NCI-H82 treated with DMSO at 0.1 percent for 48 hours (cell line): ENCODE results near the gene VAV2.

Experiments used
- DNase-seq: peaks from one replicate; lab custom pipeline; 2025; ENCODE audit not compliant: unreplicated experiment; lab: John Stamatoyannopoulos, UW

Gene VAV2, protein sequence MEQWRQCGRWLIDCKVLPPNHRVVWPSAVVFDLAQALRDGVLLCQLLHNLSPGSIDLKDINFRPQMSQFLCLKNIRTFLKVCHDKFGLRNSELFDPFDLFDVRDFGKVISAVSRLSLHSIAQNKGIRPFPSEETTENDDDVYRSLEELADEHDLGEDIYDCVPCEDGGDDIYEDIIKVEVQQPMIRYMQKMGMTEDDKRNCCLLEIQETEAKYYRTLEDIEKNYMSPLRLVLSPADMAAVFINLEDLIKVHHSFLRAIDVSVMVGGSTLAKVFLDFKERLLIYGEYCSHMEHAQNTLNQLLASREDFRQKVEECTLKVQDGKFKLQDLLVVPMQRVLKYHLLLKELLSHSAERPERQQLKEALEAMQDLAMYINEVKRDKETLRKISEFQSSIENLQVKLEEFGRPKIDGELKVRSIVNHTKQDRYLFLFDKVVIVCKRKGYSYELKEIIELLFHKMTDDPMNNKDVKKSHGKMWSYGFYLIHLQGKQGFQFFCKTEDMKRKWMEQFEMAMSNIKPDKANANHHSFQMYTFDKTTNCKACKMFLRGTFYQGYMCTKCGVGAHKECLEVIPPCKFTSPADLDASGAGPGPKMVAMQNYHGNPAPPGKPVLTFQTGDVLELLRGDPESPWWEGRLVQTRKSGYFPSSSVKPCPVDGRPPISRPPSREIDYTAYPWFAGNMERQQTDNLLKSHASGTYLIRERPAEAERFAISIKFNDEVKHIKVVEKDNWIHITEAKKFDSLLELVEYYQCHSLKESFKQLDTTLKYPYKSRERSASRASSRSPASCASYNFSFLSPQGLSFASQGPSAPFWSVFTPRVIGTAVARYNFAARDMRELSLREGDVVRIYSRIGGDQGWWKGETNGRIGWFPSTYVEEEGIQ

DNA sequence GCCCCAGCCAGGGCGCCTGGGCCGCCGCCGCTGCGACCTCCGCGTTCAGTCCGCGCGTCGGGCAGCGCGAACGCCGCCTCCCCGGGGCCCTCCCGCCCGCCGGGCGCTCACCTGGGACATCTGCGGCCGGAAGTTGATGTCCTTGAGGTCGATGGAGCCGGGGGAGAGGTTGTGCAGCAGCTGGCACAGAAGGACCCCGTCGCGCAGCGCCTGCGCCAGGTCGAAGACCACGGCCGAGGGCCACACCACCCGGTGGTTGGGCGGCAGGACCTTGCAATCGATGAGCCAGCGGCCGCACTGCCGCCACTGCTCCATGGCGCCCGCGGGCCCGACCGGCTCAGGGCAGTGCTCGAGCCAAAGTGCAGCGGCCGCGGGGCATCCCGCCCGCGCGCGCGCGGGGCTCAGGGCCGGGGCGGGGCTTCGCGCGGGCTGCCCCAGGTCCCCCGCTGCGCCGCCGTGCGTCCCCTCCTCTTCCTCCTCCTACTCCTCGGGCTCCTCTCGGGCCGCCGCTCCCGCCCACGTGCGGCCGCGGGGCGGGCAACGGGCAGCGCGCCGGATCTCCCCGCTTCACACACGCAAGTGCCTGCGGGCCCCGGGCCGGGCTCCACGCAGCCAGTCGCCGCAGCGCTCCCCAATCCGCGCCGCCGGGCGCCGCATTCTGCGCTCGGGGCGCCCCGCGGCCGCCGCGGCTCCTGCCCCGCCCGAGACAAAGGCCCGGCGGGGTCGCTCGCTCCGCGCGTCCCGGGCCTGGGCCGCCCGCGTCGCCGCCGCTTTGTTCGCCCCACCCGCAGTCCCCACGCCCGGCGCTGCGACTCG is at the start of gene VAV2:
Gene VAV2 (minus strand): TSS at position 361 of the 816 bp plus-strand sequence. CDS start 46 bp downstream, at position 315.
- DNase-seq, result no peak

DNA sequence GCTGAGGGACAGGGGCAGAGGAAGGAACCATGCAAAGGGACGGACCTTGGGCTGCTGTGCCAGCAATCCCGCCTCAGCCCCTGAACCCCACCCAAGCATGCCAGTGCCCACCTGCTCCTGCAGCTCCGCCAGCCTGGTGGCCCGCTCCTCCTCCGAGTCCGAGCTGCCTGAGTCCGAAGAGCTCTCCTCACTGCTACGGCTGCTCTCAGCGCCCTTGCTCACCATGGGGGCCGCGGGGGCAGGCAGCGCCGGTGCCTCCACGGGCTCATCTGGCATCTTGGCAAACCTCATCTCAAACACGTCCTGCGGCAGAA is 49.5 kb upstream of the VAV2 start:
- DNase-seq, result no peak

DNA sequence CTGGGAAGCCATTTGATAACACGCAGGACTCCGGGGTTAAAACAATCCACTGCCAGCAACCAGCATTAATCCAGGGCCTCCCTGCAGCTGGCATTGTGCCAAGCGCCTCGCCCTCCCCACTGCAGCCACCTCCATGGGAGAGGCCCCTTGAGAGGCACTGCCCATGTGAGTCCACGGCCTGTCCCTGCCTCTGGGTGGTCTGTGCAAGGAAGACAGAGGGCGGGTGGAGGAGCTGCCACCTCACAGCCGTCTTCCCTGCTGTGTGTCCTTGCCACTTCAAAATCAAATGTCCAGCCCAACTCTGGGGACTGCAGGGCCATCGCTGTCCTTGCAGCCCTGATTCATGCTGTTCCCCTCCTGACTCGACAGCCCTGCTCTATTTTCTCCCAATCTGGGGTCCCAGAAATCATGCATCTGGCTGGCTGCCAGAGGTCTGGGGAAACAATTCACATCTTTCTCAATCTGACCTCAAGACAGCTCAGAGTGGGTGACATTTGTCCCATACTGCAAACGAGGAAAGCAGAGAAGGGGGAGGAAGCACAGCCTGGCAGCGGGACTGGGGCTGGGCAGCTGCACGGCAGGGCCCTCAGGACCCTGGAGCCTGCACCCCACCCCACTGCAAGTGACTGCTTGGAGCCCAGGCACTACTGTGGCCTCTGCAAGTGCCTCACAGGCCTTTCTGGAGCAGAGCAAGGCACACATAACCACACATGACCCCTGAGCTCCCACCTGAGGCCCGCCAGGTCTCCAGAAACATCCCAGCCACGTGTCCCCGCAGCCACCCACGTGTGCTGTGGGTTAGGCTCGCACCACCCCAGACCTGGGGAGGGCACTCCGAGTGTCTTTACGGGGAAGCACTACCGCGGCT is 48.9 kb upstream of the VAV2 start:
- DNase-seq, result no peak

DNA sequence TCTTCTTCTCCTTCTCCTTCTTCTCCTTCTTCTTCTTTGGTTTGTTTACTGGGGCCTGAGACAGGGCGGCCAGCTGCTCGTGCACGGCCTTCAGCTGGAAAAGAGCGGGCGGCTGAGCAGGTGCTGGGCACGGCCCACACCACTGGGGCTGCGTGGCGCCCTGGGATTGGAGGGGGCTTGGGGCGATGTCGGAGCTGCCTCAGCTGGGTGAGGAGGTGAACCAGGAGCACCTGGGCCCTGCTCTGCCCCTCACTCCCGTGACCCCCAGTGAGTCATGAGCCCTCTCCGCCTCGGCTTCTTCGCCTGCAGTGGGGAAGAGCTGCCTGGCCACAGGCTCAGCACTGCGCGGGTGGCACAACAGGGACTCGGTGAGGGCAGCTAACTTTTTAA is 48.0 kb upstream of the VAV2 start:
- no peak for DNase-seq

DNA sequence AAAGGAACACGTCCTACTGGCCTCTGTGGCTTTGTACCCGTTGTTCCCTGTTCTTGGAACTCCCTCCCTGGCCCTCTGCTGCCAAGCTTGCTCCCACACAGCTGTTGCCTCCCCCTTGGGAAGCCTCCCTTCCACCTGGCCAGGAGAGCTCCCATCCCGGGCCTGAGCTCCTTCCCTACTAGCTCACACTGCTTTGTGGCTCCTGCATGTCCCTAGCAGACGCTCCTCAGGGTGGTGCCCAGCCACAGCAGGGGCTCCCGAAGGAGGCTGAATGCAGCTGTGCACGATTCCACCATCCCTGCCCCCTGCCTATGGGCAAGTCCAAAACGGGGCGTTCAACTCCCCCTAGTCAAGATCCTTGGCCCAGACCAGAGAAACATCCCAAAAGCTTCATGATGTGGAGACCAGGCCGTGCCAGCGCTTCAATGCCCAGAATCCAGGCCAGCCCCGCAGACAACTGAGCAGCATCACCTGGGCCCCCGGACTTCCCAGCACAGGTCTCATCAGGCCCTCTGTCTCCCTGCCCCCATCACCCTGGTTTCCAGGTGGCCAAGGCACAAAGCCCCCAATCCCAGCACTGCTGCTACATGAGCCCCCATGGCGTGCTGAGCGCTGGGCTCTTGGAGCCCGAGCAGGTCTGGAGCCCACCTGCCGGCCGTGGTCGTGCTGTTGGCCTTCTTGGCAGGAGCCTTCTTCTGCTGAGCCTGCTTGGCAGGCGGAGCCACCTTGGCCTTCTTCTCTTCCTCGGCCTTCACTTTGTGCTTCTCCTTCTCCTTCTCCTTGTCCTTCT is 47.5 kb upstream of the VAV2 start:
- no peak for DNase-seq

DNA sequence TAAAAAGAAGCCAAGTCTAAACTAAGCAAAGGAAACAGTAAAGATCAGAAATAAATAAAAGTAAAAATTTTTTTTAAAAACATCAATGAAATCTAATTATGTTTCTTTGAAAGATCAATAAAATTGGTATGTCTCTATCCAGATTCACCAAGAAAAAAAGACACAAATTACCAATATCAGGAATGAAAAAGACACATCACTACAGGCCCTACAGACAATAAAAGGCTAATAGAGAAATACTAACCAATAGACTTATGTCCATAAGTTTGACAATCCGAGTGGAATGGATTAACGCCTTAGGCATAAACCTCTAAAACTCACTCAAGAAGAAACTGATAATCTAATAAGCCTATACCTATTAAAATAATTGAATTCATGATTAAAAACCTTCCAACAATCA is 45.5 kb upstream of the VAV2 start:
- DNase-seq, result no peak

DNA sequence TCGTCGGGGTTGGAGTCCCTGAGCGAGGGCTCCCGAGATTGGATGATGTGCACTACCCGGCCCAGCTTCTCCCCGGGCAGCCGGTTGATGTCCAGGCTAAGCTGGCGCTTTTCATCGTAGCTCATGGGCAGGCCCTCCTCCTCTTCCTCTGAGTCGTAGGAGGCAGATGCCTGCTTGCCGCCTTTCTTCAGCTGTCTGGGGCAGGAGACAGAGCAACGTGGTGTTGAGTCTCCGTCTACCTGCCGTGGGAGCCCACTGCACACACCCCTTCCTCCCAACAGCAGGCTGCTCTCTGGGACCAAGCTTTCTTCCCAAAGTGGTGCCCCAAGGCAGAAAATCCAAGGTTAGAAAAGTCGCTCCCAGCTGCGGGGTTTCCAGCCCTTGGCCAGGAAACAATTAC is 44.0 kb upstream of the VAV2 start:
- no peak for DNase-seq

DNA sequence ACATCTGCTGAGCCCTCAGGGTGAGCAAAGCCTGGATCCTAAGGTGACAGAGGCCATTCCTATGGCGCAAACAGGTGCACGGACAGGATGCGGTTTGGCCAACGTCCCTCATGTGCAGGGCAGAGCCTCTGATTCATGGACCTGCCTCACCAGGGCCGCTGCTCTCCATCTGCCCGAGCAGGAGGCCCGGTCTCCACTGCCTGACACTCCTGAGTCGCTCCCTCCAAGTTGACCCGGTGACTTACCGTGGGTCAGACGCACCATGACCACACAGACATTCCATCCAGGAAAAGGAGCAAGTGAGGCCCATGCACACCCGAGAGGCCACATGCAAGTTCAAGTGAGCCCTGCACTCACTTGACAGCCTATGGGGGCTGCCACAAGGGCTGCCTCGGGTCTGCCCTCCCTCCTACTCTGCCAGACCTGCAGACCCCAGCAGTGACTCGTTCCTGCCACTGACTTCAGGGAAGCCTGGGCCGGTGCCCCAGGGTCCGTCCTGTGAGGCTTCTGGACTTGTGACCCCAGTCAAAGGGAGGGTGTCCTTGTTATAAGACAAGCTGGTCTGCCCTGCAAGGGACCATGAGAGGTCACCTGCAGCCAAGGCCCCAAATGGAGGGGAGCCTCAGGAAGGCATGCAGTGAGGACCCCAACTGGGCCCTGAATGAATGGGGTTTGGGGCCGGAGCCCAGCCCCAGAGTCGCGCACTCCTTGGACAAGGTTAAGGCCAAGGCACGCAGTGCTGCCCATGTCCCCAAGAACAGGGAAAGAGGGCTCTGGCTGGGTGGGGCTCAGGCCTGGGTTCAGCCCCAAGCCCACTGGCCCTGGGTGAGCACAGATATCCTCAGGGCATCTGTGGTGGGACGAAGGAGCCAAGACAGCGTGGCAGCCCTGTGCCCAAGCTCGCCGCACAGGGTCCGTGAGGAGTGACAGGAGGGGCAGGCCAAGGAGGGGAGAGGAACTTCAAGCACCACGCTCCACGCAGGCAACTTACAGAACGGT is 43.2 kb upstream of the VAV2 start:
- DNase-seq, result no peak

DNA sequence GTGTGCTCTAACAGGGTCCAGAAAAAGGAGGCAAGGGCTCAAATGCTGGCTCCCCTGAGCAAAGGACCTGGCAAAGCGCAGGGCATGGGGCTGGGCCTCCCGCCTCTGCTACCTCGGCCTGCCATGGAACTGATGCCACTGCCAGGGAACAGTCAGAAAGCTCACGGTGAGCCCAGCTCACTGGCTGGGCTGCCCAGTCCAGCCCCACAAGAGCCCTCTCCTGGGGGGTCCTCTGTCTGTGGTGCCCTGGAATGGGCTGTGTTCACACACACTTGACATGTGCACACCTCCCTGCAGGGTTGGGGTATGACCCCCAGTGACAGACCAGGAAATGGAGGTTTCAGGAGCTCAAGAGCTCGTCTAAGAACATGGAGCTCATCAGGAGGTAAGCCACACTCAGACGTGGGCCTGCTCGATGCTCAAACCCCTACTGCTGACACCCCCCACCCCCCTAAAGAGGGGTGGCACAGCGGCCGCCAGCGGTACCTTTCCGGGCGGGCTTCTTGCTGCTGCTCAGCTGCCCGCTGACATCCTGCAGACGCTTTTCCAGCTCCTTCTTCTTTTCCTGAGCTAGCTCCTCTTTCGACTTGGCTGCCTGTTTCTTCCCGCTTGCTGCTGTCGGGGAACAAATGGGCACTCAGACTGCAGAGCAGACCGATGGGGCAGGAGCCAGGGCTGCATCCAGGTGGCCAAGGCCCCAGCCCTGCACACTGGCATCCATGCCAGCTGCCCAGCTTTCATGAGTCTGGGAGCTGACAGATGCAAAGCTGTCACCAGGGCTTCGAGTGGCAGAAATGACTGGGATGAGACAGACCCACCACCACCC is 42.3 kb upstream of the VAV2 start:
- no peak for DNase-seq

DNA sequence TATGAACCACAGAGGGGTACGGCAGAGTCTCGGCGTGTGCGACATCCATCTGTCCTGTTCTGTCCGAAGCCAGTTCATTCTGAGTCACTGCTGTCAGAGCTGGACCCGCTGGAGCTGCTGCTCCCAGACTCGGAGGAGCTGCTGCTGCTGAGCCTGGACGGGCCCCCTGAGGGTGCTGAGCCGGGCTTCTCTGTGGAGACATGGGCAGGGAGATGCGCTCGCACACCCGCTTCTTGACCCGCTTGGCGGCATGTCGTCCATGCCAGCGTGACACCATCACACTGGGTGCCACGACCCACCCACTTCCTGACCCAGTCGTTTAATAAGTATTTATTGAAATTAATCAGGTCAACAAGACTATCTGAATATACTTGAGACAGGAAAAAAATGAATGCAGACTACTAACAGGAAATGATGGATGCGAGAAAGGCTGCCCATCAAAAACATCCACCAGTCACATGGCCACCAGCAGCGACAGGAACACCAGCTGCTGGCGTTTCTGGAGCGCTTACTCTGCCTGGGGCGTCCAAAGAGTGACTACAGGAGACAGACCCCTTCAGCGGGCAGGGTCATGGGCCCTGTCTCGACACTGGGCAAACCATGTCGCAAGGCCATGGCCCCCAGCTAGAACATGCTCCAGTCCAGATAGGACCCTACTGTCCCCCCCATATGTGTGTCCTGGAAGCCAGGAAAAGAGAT is 41.5 kb upstream of the VAV2 start:
- no peak for DNase-seq

DNA sequence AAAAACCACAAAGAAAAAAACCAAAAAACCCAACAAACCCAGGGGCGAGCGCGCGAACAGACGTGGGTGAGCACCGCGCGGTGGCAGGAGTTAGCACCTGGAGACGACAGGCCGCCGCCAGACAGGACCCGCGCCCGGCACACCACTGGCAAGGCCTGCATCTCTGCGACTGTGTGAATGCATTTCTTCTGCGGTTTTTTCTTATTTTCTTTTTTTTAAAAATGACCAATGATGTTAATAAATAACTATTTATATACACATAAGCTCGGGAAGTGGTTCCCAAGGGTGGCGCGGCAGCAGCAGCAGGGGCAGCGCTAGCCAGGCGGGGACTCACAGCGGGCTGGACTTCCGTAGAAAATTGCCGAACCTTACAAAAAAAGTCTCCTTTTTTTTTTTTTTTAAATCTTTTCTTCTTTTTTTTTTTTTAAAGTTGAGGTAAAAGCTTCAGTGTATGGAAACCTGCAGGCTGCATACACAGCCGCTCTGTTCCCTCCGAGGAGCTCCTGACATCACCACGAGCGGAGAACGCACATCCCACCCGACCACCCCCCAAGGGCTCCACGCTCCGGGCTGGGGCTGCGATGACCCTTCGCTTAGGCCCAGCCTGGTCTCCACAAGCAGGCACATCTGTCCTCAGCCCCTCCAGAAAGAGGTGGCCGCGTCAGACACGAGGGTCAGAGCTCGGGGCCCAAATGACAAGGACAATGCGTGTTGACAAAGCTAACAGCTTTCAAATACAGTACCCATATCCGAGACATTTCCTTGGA is 40.5 kb upstream of the VAV2 start:
- no peak for DNase-seq

DNA sequence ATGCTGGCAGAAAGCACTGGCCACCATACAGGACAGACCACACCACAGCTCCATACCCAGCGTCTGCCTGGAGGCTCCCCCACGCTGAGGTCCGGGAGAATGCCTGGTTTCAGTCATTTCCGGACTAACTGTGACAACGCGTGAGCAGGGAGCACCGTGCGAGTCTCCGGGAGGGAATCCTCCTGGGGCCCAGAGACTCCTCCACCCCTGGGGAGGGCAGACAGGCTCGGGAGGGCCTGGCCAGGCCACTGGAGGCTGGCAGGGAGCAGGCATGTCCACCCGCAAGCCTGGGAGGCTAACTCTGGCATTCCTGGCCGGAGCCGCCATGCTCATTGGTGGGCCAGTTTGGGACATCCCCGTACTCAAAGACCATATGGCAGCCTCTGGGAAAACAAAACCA is 39.7 kb upstream of the VAV2 start:
- DNase-seq, result no peak

DNA sequence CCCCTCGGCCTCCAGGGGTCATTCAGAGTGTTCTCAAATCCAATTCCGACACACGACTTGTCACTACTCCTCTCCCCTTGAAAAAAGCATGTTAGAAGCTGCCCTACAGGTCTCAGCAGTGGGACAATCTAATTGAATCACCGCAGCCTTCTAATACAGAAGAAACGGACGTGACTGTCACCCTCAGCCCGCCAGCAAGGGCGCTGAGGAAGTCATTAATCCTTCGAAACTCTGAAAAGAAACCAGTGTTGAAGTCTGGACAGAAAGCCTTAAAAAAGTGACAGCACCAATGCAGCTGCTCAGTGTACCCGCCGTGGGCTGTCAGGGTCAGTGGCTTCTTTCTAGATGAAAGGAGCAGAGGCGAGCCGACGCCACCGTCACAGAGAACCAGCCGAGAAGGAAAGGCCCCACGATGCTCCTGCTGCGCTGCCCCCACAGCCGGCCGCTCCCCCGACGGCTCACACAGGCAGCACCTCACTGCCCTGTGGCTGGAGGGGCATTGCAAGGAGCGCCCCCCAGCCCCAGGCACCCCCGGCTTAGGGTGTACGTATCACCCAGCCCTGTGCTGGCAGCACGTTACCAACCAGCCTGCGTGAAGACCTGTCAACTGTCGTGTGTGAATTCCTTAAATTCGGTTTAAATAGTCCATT is 38.8 kb upstream of the VAV2 start:
- no peak for DNase-seq

DNA sequence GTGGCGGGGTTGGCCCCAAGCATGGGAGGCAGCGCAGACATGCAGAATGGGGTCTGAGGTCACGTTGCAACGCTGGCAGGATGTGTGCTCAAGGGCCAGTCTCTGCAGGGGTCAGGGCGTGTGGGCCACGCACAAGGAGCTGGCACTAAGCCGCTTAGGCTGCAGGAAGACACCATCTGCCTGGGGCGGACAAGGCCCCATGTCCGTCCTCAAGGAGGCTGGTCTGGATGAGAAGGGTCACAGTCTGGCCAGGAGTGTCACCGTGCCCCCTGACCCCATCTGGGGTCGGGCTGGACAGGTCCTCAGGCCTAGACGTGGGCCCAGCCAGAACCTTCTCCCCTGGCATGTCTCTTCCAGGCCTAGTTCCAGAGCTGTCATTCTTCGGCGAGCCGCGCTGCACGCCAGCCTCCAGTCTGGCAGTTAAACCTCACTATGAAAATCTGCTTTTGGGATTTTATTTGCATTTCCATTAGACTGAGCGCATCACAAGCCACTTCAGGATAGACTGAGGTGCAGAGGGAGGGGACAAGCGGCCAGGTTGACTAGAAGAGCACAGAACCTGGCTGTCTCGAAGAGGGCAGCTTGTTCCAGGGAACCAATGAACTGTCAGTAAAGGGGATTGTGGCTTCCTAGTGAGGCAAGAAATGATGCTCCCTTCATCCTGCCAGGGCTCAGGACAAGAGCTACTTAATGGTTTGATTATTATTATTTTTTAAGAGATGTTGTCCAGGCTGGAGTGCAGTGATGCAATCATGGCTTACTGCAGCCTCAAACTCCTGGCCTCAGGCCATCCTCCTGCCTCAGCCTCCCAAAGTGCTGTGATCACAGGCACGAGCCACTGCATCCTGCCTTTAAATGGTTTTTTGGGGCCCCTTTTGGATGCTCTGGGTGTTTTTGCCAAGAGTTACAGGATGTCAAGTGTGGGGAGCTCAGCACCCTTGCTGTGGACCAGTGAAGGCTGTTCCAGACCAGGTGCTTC is 37.4 kb upstream of the VAV2 start:
- DNase-seq, result no peak
